ENCODE results near the gene CHCHD10.
A peak's percentile ranks its signal among the peaks of the same experiment; 100 is the strongest.

The CHCHD10 gene

DNA sequence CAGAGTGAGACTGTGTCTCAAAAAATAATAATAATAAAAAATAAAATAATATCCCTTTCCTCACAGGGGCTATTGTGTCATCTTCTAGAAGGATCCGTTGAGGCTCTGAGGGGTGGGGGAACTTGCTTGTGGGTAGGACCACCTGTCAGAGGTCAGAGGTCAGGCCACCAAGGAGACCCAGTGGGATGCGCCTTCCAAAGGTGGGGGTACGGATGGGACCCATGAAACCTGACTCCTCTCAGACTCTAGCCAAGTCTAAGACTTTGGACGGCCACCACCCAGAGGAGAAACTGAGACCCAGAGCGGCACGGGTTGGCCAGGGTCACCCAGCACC lies 4.5 kb upstream of the CHCHD10 start:
- DNase-seq: no peak

DNA sequence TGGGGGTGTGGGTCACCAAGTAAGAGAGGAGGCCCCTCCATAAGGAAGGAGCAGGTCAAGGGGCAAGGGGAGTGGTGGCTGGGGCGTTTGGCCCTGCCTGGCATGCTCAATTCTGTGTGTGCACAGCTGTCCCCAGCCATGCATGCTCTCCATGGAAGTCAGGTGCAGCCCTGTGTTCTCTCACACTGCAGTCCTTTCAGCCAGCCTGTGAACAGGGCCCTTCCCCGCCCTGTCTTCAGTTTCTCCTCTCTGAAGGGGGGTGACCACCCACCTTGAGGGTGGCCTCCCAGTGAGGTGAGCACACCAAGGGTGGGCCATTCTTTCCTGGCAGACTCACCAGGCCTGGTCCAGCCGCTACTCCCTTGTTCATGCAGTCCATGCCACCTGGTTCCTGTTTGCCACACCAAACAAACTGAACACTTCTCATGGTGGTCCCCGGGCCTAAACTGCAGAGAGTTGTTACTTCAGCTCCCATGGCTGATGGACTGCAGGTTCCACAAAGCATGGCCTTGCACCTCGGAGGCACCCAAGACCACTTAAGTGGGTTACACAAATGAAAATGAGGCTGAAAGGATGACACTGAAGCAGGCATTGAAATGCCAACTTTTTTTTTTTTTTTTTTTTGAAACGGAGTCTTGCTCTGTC lies 1.7 kb upstream of the CHCHD10 start:
- no peak for DNase-seq

DNA sequence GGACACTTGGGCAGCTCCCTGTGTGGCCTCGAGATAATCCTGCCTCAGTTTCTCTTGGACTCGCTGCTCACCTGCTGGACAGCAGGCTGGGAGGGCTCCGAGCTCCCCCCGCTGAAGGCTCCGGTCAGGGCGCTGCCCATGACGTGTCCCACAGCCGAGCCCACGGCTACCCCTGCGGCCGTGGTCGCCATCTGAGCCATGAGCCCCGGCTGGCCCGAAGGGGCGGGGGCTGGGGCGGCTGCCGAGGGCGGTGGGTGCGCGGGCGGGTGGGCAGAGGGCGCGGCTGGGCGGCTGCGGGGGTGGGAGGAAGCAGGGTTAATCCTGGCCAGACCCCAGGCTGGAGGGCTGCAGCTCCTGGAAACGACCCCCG lies 484 bp downstream of the CHCHD10 start:
- DNase-seq: no peak

DNA sequence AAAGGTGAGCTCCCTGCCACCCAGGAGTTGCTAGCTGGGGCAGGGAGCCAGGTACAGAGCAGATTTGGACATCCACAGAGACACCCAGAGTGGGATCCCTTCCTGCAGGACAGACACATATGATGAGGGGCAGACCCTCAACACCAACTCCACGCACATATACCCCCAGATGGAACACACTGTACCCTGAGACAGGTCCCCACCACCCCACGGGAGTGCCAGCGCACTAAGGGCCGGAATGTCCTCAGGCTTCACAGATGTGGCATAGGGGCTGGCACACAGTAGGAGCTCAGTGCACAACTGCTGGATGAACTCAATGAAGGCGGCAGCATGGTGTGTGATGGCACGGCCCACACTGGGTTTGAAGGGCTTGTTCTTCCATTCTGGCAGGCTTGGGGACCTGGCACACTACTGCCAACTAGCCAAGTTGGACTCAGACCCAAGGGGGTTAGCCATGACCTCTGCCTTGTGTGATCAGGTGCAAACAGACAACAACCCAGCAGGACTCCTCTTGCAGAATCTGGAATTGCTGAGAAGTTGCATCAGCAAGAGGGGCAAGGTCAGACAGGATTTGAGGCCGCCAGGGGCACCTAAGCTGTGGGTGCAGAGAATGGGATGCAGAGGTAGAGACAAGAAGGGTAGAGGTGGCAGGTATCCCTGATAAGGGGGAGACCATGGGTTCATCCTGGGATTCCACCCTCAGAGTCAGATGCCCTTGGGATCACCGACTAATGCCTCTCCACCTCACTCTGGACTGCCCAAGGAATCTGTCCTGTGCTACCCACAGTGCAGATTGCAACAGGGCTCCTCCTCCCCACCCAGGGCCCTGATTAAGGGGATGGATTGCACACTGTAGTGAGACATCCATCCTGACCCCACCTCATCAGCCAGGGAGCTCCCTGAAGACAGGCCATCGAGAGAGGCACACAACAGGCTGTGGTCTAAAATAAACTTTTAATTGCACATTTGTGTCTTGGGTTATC lies 2.6 kb downstream of the CHCHD10 start:
- no peak for DNase-seq

DNA sequence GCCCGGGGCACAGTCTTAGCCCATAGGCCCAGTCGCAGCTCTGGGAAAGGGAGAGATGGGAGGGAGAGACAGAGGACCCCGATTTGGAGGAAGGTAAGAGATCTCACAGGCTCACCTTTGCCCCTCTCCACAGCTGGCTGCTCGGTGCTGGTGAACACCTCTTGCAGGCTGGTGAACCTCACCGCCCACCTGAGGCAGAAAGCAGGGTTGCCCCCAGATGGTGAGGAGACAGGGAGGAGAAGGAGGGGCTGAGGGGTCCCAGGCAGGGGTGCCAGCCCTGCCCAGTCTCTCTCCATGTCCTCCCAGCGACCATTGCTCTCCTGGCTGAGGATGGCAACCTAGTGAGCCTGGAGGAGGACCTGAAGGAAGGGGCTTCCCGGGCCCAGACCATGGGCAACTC lies 3.8 kb downstream of the CHCHD10 start:
- no peak for DNase-seq

DNA sequence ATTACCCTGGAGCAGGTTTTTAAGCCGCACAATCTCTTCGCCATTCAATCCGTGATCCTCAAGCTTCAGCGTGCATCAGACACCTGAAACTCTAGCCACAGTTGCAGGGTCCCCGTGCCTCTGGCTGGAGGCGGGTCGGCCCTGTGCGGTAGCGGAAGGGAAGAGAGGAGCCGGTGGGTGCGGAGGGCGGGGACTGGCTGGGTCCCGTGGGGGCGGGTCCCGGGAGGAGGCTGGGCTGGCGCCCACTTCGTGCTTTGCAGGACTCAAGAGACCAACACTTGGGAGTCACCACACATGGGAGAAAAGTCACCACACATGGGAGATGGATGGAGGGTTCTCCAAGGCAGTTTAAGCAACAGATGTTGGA lies 4.2 kb downstream of the CHCHD10 start:
- no peak for DNase-seq

DNA sequence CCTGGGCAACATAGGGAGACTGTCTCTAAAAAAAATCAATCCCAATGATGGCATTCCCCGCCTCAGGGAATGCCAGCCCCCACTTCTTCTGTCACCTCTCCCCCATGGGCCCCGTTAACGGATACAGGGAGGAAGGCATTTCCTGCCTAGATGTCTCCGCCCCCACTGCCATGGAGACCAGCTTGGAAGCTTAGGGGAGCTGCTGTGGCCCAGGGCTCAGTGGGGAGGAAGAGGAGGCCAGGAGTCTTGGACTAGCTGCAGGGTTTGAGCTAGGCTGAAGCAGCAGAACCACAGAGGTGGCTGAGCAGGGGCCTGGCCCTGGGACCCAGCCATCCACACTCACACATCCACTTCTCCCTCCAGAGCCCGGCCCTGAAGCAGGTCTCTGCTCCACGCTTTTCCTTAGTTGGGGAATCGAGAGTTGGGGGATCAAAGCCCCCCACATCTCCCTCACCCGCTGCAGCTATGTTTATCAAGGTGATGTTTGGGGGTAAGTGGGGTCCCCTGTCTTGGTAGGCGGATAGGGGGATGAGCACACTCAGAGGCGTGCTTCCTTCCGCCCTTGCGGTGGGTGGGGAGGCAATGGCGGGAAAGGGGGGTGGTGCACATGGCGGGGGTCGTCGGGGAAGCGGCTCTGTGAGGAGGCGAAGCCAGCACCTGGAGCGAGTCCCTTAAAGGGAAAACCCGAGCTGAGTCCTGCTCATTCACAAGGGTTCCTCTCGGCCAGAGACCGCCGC lies 4.8 kb downstream of the CHCHD10 start, which contains the start of gene C22orf15:
Gene C22orf15 (plus strand): TSS at position 149 of the 737 bp plus-strand sequence. CDS start 317 bp downstream, at position 466.
- DNase-seq: peak; percentile 79

DNA sequence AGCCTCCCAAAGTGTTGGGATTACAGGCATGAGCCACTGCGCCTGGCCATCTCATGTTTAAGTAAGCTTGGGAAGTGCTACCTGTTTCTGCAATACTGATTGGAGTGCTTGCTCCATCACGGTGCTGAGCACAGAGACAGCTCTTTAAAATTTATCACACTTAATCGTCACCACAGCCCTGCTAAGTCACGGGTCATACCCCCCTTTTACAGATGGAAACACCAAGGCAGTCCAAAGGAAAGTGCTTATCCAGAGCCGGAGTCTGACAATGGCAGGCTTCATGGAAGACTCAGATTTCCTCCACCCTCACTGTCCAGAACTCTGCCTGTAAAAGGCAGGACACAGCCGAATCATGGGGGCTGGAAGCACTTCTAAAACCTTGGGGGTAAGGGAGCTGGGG lies 7.7 kb downstream of the CHCHD10 start:
- no peak for DNase-seq

DNA sequence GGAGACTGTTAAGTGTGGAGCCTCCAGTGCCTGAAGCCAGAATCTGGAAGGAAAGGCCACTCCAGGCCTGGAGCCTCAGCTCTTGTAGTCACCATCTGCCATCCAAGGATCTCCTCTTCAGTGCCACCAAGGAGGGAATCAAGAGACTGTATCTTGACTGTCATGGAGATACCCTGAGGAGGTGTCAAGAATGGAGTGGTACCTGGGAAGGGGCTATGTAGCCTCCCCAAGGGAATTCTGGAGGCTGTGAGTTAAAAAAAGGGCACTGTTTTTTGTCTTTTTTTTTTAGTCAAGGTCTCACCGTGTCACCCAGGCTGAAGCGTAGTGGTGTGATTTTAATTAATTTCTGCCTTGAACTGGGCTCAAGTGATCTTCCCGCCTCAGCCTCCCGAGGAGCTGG lies 8.2 kb downstream of the CHCHD10 start:
- DNase-seq: no peak

DNA sequence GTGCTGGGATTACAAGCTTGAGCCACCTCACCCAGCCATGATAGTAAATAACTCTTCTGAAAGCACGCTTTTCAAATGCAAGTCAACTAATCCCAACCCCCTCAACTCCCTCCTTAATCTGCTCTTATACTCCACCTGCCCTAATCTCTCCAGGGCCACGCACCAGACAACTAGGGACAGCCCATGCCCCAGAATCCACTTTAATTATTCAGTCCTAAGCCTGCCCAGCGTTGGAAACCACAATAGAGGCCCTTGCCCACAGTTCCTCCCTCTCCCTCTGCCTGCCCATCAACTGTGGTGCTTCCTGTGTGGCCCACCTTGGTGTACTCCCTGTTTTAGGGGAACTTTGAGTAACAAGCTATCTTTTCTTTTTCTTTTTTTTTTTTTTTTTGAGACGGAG lies 10.9 kb downstream of the CHCHD10 start:
- no peak for DNase-seq

DNA sequence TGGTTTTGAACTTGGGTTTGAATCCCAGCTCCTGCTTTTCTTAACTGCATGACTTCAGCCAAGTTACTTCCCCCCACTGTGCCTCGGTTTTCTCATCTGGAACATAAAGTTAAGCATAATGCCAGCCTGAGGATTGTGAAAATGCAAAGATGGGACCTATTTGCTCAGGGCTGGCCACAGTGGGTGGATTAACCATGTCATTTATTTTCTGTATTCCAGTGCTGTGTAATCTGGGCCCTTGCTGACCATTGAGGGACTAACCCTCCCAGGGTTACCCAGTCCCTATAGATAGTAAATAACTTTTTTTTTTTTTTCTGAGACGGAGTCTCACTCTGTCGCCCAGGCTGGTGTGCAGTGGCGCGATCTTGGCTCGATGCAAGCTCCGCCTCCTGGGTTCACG lies 12.1 kb downstream of the CHCHD10 start:
- no peak for DNase-seq

DNA sequence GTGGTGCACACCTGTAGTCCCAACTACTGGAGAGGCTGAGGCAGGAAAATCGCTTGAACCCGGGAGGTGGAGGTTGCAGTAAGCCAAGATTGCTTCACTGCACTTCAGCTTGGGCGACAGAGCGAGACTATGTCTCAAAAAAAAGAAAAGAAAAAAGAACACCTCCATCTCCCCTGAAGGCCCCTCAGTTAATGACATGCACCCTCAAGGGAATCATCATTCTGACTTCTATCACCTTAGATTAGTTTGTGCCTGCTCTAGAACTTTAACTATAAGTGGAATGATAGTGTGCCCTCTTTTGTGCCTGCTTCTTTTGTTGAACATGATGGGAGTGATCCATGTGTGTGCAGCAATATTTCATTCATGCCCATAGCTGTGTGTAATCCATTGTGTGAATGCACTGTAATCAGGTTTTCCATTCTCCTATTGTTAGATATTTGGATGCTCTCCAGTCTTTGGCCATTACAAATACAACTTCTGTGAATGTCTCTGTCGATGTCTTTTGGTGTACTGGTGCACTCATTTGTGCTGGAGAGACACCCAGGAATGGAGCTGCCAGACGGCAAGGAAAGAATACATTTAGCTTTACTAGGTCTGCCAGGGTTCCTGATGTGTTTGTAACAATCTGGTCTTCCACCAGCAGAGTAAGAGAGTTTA lies 12.7 kb downstream of the CHCHD10 start:
- DNase-seq: no peak

DNA sequence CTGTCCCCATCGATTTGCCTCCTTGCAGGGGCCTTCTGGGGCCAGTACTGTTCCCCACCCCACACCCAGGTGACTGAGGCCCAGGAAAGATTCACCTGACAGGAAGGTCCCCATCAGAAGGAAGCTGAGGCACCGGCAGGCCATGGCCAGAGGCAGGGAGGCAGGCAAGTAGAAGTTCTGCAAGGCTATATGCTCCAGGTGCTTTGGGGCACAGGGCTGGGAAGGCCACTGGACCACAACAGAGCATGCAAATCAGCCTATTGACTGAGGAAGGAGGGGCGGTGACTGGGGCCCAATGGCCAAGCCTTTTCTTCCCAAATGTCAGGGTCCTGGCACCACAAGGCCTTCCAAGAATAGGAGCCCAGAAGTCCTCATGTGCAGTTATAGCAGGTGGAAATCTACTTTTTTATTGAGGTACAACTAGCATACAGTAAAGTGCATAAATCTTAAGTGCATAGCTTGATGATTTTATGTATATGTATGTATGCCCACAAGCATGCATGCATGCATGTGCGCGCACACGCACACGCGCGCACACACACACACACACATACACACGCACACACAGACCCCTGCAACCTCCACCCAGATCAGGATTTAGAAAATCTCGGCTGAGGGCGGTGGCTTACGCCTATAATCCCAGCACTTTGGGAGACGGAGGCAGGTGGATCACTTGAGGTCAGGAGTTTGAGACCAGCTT lies 13.4 kb downstream of the CHCHD10 start, which contains the start of gene VPREB3:
Gene VPREB3 (minus strand): TSS at position 206 of the 700 bp plus-strand sequence. CDS start 62 bp downstream, at position 144.
- no peak for DNase-seq

DNA sequence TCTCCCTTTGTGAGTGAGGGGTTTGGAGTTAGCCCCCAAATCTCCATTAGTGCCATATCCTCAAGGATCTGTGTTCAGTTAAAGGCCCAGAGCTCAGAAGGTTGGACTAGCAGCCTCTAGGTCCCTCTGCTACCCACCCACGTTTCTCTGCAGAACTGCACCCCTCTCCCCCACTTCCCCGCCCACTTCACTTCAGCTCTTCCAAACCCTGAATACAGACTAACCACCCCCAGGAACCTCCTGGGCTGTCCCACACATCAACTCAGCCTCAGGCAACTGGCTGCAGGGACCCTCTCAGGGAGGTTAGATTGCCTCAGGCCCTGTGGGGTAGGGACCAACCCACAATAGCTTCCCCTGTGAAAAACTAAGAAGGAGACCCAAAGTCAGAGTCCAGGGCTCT lies 14.4 kb downstream of the CHCHD10 start:
- no peak for DNase-seq

DNA sequence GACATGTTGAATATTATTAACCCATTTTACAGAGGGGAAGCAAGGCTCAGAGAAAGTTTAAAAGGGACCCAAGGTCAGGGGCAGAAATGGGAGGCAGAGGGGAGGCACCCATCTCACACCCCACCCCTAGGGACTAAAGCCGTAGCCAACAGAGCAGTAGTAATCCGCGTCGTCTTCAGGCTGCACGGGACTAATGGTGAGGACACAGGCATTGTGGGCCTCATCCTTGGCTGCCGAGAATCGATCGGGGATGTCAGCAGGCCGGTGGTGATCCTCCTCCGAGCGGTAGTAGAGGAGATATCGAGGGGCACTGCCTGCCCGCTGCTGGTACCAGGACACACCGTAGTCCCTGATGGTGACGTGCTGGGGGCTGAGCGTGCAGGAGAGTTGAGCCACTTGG lies 15.0 kb downstream of the CHCHD10 start:
- DNase-seq: no peak

DNA sequence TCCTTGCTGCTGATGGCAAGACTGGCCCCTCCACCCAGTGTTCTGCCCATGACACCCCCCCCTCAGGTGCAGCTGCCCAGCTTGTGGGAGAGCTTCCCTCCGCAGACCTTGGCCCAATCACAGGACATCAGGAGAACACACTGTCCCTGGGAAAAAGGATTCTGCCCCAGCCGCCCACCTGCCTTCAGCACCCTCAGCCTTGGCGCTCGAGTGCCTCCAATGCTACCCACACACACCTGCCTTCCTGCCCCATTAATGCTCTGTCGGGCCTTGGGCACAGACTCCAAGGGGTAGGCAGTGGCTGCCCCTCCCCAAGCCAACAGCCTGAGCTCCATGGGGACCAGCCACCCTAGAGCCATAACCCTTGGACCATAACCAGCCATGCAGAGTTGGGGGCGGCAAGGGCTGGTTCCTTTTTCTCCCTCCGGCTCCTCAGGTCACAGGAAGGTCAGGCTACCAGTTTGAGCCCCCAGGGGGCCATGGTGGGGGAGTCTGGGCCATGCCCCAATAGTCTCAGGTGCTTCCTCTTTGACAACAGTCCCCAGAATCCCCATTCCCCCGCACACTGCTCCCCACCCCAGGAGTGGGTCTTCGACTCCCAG lies 15.6 kb downstream of the CHCHD10 start:
- DNase-seq: no peak

DNA sequence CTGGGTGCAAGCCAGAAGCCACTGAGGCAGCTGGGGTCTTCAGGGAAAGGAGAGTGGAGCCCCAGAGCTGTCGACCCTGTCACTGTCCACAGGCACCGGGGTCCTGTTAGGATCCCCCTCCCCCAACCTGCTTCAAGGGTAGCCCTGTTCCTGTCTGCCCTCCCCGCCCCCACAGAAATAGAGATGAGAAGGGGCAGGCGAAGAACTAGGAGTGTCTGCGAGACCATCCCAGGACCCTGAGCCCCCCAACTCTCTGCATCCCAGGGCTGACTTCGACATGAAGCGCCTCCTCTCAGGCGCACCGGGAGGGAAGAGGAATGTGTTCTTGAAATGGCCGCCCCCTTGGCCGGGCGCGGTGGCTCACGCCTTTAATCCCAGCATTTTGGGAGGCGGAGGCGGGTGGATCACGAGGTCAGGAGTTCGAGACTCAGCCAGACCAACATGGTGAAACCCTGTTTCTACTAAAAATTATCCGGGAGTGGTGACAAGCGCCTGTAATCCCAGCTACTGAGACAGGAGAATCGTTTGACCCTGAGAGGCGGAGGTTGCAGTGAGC lies 16.3 kb downstream of the CHCHD10 start:
- DNase-seq: no peak

DNA sequence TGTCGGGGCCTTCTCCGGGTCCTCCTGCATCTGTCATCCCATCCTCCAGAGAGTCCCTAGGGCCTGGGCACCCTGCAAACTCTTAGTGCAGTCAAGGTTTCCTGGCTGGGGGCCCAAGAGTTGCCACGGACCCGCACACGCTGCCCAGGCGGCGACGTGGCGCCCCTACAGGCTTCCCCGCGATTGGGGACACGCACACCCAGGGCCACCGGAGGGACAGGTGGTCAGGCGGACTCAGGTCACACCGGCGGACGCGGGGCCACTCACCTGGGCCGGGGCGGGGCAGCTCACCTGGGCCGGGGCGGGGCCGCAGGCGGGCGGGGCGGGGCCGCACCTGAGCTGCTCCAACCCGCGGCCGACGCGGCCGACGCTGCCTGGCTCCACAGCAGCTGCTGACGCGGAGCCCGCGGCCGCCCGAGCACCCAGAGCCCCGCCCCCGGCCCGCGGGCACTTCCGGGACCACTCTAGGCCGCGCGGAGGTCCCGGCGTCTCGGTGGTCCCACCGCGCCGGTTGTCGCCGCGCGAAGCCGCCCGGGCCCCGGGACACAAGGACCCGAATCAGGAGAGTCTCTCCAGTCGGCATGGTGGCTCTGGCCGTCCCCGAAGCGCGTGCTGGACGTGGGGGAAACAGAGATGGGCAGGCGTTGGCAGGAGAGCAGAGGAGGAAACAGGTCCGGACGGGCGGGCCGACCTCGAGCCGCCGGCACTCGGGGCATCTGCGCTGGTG lies 16.9 kb downstream of the CHCHD10 start, which contains the start of gene ZNF70:
Gene ZNF70 (minus strand): TSS at position 399 of the 727 bp plus-strand sequence. CDS start 5,972 bp downstream, outside the sequence.
- peak; percentile 80 for DNase-seq

DNA sequence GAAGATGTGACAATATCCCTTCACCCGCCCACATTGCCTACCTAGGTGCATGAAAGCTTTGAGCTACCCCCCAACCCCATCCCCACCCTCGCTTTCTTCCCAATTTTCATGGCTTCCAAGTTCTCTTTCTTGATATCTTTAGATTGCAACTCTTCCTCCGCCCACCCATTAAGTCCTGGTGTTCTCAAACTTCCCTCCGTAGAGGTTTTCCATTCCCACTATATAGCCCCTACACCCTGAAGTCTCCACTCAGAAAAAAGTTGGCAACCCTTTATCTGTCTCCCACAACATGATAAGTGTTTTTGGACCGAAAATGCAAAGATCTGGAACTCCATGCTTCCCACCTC lies 17.4 kb downstream of the CHCHD10 start:
- DNase-seq: no peak

DNA sequence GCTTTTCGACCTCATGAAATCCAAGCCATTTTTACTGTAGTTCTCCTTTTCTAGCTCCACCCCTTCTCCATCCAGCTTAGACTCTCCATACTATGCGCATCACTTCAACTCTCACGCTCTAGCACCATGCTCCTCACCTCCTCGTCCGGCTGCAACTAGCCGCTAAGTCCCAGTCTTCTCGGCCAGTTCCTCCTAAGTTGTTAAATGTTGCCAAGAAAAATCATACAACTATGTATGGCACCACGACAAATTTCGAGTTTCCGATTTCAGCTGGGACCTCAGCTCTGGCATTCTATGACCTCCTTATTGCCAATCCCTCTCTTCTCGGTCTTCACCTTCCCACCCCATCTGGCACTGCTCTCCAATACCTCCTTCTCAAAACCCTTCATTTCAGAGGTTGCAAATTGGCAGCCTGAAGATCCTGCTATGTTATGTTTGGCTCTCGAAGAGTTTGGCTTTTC lies 17.9 kb downstream of the CHCHD10 start:
- DNase-seq: no peak

DNA sequence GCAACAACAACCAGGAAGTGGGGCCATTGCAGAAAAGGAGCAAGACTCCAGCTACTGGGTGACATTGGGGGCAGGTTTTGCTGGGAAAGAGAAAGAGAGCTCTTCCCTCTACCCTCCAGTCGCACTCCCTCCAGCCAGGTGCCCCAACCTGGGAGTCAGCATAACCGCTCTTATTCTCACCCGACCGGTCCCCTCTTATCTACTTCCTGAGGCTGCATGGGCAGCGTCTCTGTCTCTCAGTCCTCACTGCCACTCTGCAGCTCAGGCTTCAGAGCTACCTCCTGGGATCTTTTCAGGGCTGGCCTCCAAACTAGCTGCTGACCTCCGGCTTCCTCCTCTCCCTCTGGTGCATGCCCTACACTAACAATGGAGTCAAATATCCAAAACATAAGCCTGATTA lies 22.0 kb downstream of the CHCHD10 start:
- DNase-seq: no peak
